ENCODE results near the gene PIGQ. TPM values are rescaled to one million over a fixed set of nuclear protein-coding genes. Genes with fewer than 3 reads are reported as not detected.

PIGQ gene
- total and polyA plus RNA-seq, 2 of the 8 experiments (the other 6 are each of a cell fraction or from before 2014, with no cell fraction given): 36.0 to 49.2 TPM

DNA sequence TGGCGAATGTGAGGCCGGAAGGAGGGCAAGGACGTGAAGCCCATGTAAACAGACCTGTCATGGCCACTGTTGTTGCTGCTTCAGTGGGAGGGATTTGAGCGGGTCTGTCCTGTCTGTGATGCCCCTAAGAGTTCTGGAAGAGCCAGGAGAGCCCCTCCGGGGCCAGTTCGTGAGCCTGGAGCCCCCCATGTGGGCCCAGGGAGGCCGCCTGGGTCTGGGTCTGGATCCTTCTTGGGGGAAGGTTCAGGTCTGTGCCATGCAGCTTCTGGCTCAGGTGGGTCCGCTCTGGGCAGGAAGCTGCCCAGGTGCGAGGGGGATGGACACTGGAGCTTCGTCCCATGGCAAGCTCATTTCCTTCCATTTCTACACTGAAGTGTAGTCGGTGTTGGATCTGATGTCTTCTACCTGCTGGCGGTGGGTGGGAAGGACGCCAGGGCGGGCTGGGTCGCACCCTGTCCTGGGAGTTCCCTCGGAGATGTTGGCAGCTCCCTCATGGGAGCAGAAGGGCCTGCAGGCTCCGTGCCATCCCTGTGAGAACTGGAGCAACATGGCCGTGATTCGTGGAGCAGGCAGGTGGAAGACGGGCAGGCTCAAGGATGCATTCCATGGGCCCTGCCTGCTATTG lies 49.8 kb downstream of the PIGQ start (continued):
- TF ChIP-seq JUND (IDR thresholded peaks at IDR 0.05; ENCODE audit: low read length) (no peak), TCF12 (IDR thresholded peaks at IDR 0.05; ENCODE audit: low read depth, low read length) (no peak), GTF2F1 (IDR thresholded peaks at IDR 0.05; ENCODE audit: borderline replicate concordance, low read depth, low read length) (no peak), E2F6 (IDR thresholded peaks at IDR 0.05) (no peak), RNF2 (IDR thresholded peaks at IDR 0.05; ENCODE audit: borderline replicate concordance, low read depth, low read length, missing control alignments, poor library complexity, severe bottlenecking) (no peak)

Measured in H1 (cell line).